Measurements from ENCODE around the gene NDUFAF7.
"Not testable (repeated sequence)": the region's sequence is repeated elsewhere in the genome, so short reads cannot be mapped to it uniquely, and the experiment has no call there.

NDUFAF7 gene

GRCh38 chr2:37215250-37215649, 16.2 kb upstream of the NDUFAF7 start:
- DNase-seq (ENCODE audit: low read depth), result no peak

GRCh38 chr2:37219046-37219445, 12.4 kb upstream of the NDUFAF7 start:
- no peak for DNase-seq (ENCODE audit: low read depth)

- DNase-seq (ENCODE audit: low read depth), result no peak
Observed at GRCh38 chr2:37223131-37223530, 8.3 kb upstream of the NDUFAF7 start.

GRCh38 chr2:37224063-37224462, 7.4 kb upstream of the NDUFAF7 start:
- no peak for DNase-seq (ENCODE audit: low read depth)

GRCh38 chr2:37225129-37225528, 6.3 kb upstream of the NDUFAF7 start:
- not testable (repeated sequence) for DNase-seq (ENCODE audit: low read depth)

- DNase-seq (ENCODE audit: low read depth), result no peak
Observed at GRCh38 chr2:37226863-37227262, 4.6 kb upstream of the NDUFAF7 start.

- DNase-seq (ENCODE audit: low read depth), result no peak
Observed at GRCh38 chr2:37228788-37229187, 2.7 kb upstream of the NDUFAF7 start.

- no peak for DNase-seq (ENCODE audit: low read depth)
Observed at GRCh38 chr2:37230581-37230980, 877 bp upstream of the NDUFAF7 start.

- DNase-seq (ENCODE audit: low read depth), result no peak
Observed at GRCh38 chr2:37232131-37232933, 874 bp downstream of the NDUFAF7 start.

GRCh38 chr2:37243435-37243834, 12.0 kb downstream of the NDUFAF7 start:
- DNase-seq (ENCODE audit: low read depth), result no peak

- DNase-seq (ENCODE audit: low read depth), result no peak
Observed at GRCh38 chr2:37244017-37244416, 12.6 kb downstream of the NDUFAF7 start.

GRCh38 chr2:37244755-37245154, 13.3 kb downstream of the NDUFAF7 start:
- no peak for DNase-seq (ENCODE audit: low read depth)

- DNase-seq (ENCODE audit: low read depth), result no peak
Observed at GRCh38 chr2:37246205-37246604, 14.7 kb downstream of the NDUFAF7 start.

GRCh38 chr2:37250869-37251740, 19.6 kb downstream of the NDUFAF7 start:
- no peak for DNase-seq (ENCODE audit: low read depth)

- DNase-seq (ENCODE audit: low read depth), result no peak
Observed at GRCh38 chr2:37262522-37262921, 31.1 kb downstream of the NDUFAF7 start.

GRCh38 chr2:37263839-37264238, 32.4 kb downstream of the NDUFAF7 start:
- no peak for DNase-seq (ENCODE audit: low read depth)

- no peak for DNase-seq (ENCODE audit: low read depth)
Observed at GRCh38 chr2:37267685-37268084, 36.2 kb downstream of the NDUFAF7 start.

- DNase-seq (ENCODE audit: low read depth), result no peak
Observed at GRCh38 chr2:37268111-37268510, 36.7 kb downstream of the NDUFAF7 start.

- DNase-seq (ENCODE audit: low read depth), result no peak
Observed at GRCh38 chr2:37271376-37272067, 40.1 kb downstream of the NDUFAF7 start.

GRCh38 chr2:37274359-37274965, 43.0 kb downstream of the NDUFAF7 start:
- DNase-seq (ENCODE audit: low read depth), result no peak

GRCh38 chr2:37276291-37276690, 44.8 kb downstream of the NDUFAF7 start:
- no peak for DNase-seq (ENCODE audit: low read depth)

GRCh38 chr2:37281916-37282315, 50.5 kb downstream of the NDUFAF7 start:
- no peak for DNase-seq (ENCODE audit: low read depth)
